Stimulated activated CD8-positive, alpha-beta memory T cell treated with anti-CD3 and anti-CD28 coated beads, Interleukin-7, amount 100 ng/mL, for 48 hours (primary cell): Measurements from ENCODE around the gene SERINC2.
A peak's percentile ranks its signal among the peaks of the same experiment; 100 is the strongest.
"Not testable (repeated sequence)": the region's sequence is repeated elsewhere in the genome, so short reads cannot be mapped to it uniquely, and the experiment has no call there.

ENCODE experiments used
- DNase-seq, 2 donors: peaks; one replicate each; pipeline ENCODE4 v3.0.0-alpha.2; 2020; ENCODE audit warnings: low read depth in 1 of 2; ENCODE audit errors: extremely low read depth in 1 of 2

The SERINC2 gene

DNA sequence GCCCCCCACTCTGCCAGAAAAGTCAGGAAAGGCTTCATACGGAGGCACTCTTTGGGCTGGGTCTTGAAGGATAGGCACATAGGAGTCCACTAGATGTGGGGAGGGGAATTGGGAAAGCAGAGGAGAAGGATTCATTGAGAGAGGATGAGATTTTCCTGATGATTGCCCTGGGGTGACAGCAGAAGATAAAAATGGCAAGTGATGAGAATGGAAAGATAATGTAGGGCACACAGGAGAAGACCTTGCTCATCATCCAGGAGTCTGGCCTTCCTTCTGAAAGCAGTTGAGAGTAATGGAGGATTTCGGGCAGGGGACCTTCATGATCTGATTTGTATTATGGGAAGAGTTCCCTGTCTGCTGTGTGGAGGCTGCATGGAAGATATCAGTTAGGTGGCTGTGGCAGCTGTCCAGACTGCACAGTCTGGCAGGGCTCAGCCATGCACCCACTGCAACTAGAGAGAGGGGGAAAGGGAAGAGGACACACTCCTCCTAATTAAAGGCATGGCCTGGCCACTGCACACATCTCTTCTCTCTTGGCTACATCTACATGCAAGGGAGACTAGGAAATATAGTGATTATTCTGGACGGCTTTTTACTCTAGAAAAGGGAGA, 30.5 kb upstream of the SERINC2 start:
- no peak for DNase-seq

DNA sequence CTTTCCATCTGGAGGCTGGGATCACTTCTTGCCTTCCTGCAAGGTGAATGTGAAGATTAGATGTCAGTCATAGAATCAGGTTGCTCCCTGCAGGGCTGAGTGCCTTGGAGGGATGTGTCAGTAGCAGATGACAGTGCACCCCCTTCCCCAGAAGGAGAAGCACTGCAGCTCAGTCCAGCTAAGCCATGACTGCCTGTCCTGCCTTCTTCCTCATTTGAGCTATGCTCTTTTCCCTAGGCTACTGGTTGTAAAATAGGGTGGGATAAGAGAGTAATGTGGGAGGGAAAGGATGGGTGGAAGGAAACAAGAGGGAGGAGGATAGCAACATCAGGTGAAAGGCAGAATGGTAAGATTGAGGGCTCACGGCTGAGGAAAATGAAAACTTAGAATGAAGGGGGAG, 29.0 kb upstream of the SERINC2 start:
- DNase-seq = no peak

DNA sequence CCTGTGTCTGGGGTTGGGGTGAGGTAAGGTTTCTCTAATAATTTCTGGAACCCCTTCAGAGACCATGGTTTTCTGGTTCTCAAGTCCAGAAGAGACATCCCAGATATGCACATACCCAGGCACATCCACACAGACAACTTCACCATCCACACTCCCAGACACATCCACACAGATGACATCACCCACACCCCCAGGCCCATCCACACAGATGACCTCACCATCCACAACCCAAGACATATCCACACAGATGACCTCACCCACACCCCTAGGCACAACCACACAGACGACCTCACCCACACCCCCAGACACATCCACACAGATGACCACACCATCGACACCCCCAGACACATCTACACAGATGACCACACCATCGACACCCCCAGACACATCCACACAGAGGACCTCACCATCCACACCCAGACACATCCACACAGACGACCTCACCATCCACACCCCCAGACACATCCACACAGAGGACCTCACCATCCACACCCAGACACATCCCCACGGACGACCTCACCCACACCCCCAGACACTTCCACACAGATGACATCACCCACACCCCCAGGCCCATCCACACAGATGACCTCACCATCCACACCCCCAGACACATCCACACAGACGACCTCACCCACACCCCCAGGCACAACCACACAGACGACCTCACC, 26.3 kb upstream of the SERINC2 start:
- DNase-seq = not testable (repeated sequence)

DNA sequence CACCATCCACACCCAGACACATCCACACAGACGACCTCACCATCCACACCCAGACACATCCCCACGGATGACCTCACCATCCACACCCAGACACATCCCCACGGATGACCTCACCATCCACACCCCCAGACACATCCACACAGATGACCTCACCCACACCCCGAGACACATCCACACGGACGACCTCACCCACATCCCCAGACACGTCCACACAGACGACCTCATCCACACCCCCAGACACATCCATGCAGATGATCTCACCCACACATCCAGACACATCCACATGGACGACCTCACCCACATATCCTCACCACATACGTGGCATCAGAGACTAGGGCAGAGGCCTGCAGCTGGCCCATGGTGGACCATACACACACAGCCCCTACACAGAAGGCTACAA, 25.4 kb upstream of the SERINC2 start:
- no peak for DNase-seq

DNA sequence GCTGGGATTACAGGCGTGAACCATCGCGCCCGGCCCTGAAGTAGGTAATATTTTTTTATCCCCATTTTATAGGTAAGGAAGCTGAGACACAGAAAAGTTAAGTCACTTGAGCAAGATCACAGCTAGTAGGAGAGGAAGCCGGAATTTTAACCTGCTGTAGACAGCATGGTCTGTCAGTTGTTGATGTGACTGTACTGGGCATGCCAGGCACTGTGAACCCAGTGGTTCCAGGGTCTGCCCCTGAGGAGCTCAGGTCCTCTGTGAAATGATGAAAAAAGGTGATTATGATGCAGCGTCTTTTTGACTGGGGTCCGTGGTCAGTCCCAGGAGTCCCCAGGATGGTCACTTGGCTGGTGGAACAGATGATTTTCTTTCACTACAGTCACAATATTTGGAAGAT, 23.4 kb upstream of the SERINC2 start:
- DNase-seq = no peak

DNA sequence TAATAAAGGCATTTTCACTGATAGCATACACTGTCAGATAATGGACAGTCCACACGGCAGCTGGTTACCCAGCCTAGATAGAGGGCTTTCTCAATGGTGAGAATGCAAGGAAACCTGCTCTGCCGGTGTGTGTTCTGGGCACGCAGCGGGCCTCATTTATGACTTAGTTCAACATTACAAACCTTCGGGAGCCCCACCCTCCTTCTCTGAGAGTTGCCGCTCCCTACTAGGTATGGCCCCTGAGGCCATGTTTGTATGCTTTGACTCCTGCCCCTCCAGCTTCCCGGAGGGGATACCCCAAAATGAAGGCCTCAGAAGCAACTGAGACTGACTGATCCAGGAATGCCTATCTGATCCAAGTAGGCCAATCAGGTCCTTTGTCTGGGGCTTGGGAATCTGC, 22.9 kb upstream of the SERINC2 start:
- no peak for DNase-seq

DNA sequence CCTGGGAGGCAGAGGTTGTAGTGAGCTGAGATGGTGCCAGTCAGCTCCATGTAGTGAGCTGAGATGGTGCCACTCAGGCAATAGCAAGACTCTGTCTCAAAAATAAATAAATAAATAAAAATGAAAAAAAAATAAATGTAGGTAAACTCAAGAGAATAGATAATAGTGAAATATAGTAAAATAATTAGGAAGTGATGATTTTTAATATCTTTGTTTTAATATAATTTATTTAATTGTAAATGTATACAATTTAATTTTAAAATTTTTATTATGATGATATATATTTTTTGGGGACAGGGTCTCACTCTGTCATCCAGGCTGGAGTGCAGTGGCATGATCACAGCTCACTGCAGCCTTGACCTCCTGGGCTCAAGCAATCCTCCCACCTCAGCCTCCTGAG, 19.6 kb upstream of the SERINC2 start:
- DNase-seq = no peak

DNA sequence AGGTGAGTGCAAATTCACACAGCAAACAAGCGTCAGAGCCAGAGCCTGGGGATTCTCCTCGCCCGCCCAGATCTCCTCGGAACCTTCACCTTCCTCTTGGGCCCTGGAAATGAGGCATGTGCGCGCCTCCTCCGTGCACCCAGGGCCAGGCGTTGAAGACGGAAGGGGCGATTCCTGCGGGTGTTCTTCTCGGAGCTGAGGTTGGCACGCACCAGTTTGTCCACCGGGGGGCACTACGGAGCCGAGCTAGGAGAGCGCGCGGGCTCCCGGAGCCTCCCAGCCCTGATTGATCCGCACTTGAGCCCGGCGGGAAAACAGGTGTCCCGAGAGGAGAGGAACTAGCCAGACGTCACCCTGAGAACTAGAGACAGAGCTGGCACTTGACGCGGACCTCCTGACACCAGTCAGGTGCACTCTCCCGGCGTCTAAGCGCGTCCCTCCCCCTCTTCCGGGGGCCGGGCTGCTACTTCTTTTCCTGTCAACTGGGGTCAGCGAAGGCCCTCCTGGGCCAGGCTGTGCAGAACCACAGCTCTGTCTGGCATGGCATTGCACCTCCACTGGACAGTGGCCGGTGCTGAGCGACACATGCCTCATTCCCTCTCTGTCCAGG, 18.3 kb upstream of the SERINC2 start:
- DNase-seq = peak; percentile 59 to 69

DNA sequence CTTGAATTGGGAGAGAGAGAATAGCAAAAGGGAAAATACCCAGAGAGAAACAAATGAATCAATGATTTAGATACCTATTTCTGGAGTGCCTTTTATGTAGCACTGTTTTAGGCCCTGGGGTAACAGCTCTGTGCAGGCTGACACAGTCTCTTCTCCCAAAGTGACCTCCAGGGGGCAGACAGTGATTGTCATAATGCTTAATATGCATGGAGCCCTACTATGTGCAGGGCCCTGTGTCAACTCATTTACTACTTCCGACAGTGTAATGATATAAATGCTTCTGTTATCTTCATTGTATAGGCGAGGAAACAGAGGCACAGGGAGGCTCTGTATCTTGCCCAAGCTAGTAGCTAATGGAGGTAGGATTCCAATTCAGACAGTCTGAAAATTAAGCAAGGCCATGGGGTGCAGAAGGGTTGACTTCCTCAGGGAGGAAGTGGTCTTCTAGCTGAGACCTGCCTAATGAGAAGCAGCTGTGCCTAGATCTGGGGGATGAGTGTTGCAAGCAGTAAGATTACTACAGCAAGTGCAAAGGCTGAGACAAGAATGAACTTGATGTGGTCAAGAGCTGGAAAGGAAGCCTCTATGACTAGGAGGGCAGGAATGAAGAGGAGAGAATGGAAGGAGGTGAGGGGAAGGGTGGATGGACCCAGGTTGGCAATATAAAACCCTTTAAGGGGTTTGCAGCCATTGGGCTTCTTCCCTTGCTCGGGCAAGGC, 16.2 kb upstream of the SERINC2 start:
- DNase-seq = no peak

DNA sequence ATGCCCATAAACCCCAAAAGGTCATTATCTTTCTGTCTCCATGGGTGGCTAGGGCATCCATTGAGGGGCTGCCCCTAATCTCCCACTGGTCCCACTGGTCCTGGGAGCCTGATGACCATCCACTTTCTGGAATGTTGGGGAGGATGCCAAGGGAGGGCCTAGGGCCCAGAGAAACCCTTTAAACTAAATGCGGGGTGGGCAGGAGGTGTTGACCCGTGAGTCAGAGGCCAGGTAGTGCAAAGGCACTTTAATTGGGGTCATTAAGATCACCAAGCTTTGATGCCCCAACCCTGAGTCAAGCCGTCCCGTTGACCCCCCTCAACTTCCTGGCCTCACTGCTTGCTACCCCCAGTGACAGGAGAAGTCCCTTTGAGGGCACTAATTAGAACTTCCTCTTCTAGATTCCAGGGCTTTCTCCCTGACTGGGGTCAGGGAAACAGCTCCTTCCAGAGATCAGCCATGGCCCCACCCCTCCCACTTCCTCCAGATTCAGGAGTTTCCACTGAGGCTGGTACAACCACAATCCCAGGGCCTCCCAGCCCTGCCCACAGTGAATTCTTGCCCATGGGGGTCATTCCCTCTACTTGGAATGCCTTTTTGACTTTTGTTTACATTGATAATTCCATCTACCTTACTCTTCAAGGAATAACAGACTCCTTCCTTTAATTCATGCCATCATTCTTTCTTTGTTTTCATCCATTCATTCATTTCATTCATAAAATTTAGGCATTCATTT, 15.5 kb upstream of the SERINC2 start:
- DNase-seq = no peak

DNA sequence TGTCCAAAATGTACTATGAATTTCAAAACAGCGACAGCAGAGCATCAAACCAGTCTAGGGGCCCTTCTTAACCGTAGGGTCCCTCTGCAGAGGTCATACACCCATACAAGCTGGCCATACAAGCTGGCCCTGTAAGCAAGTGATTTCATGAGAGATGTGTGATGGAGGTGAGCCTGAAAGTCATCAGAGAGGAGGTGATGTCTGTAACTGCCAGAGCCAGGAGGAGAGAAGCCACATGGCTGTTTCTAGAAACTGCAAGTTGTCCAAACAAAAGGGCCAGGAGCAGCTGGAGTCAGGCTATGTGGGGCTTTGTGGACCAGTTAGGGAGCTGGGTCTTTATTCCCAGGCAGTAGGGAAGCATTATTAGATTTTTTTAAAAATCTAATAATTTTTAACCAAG, 14.8 kb upstream of the SERINC2 start:
- DNase-seq = no peak

DNA sequence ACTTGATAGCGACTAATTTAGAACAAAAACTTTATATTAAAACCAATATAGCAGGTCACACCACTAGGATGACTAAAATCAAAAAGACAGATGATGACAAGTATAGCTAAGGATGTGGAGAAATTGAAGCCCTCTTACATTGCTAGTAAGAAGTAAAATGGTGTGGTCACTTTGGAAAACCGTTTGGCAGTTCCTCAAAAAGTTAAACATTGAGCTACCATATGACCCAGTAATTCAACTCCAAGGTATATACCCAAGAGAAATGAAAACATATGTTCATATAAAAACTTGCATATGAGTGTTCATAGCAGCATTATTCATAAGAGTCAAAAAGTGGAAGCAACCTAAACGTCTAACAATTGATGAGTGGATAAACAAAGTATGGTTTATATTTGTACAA, 13.0 kb upstream of the SERINC2 start:
- DNase-seq = no peak

DNA sequence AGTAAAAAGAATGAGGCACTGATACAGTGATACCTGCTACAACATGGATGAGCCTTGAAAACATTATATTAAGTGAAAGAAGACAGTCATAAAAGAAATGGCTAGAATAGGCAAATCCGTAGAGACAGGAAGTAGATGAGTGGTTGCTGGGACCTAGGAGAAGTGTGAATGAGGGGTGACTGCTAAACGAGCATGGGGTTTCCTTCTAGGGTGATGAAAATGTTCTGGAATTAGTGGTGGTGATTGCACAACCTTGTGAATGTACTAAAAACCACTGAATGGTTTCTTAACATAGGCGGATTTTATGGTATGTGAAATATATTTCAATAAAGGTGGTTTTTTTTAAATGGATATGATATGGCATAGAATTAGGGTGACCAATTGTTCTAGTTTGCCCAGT, 12.6 kb upstream of the SERINC2 start:
- no peak for DNase-seq

DNA sequence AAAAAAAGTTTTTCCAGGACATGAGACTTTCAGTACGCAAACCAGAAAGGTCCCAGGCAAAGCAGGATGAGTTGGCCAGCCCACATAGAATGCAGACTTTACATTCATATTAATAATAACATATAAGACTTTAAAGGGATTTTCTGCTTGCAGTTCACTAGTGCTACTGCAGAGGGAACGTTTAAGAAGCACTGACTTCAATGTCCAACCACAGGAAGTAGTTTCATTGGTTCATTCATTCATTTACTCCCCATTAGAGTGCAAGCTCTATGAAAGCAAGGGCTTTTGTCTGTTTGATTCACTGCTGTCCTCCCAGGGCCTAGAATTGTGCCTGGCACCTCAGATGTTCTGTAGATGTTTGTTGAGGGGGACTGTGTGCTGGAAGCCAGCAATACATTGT, 11.8 kb upstream of the SERINC2 start:
- DNase-seq = no peak

DNA sequence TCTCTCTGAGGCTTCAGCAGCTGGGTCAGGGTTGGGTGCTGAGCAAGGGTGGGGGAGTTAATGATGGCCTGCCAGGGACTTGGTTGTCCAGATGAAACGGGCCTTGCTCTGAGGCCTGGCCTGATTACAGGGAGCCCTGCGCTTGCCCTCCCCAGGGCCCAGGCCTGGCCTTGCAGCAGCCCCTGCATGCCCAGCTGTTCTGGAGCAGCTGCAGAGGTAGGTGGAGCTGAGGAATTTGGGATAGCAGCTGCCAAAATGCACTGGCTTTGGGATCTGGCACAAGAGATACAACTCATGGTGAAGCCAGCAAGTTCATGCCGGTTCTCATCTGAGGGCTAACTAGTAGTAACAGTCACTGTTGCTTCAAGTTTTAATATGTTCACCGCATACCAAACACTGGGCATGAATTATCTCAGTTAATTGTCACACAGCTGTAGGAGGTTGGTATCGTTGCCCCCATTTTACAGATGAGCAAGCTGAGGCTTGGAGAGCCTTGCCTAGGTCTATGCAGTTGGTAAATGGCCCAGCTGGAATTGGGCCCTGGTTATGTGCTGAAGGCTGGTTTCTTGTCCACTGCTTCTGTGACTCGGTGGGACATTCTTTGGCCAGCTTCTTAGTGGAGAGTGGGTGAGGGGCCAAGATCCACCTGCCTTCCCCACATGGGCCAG, 7.3 kb upstream of the SERINC2 start:
- DNase-seq = no peak

DNA sequence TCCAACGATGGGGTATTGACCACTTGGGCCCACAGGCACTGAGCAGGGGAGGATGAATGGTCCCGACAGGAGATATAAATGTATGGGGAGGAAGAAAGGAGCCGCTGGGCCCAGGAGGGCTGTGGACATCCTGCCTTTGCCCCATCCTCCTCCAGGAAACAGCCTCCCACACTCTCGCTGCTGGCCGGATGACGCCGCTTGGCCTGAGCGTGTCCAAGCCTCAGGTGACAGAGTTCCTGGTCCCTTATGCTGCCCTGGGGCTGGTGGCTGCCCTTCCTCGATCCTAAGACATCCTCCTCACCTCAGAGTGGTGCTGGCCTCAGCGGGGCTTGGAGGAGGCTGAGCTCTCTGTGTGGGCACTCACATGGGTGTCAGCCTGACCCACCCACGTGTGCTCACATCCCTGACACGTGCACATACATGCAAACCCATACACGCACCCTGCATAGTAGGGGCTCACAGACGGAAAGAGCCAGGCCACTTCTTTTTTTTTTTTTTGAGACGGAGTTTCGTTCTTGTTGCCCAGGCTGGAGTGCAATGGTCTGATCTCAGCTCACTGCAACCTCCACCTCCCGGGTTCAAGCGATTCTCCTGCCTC, 5.9 kb upstream of the SERINC2 start:
- no peak for DNase-seq

DNA sequence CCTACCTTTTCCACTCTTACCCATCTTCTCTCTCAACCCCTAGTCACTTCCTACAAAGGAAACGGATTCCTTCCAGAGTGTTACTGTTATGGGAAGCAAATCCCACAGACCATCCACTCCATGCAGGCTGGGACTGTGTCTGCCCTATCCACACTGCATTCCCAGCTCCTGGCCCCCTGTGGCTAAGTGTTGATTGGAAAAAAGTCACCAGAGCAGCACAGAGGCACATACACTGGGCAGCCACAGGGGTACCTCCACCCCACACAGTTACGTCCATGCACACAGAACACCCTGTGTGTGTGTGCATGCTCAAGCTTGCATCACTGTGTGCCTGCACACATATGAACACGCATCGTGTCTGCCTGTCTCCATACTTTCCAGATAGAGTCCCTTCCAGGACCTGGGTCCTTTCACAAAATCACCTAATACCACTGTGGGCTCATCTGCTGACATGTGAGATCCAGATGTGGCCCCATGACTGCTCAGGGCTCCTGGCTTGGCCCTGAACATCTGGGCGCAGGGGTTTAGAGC, 4.2 kb upstream of the SERINC2 start:
- no peak for DNase-seq

DNA sequence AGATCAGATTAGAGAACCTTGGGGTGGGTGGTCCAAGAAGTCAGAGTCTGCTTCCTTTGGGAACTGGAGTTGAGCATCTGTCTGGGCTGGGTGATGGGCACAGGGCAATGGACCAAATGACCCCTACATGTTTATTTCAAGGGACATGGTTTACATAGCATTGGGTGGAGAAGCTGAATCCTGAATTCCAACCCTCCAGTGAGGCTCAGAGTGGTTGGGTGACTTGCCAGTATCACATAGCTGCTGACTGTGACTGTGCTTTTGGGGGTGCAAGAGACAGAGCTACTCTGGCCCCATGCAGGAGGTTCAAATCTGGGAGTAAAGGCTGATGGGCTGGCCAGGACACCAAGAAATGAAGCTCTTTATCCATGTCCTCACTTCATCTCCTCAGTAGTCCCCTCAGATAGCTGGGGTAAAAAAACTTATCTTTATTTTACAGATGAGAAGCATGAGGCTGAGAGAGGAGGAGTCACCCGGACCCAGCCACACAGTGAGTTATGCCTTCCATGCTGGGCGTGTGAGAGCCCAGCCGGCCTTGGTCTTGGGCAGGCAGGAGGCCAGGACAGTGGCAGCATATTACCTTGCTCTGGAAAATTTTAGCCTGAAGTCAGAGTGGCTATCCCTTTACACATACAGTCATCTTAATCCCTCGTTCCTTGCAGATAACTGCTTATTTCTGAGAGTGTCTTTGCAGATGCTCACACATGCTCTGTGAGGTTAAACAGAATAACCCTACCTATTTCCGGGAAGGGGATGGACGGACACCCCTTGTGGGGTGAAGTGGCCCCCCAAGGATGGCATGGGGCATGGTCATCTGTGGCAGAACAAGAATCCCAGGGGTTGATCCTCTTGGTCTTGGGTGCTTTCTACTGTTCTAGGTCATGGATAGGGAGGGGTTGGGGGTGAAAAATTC, 2.8 kb upstream of the SERINC2 start:
- no peak for DNase-seq

DNA sequence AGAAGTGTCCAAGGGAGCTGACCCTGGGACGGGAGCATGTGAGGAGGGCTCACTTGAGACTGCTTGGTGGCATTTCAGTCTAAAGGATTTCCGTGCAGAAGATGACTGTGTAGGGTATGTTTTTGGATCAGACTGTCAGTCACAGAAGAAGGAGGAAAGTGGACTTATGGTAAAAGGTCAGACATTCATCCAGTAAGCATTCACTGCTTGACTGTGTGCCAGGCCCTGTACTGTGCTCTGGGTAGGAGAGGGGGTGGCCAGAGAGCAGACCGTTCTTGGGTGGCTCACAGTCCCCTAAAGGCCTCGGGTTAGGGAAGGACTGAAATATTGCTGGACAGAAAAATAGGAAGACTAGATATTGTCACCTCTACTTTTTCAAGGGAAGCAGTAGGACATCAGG, 2.1 kb upstream of the SERINC2 start:
- no peak for DNase-seq
